LNCaP clone FGC (cell line): ENCODE data around the gene SV2B.
A peak's percentile ranks its signal among the peaks of the same experiment; 100 is the strongest.

ENCODE experiments used
- DNase-seq: peaks from one replicate; pipeline ENCODE4 v3.0.0-alpha.2; 2011; ENCODE audit warnings: low read depth
- H3K4me3 ChIP-seq: 2 replicates; pipeline ENCODE4 v1.5.1; 2011; ENCODE audit warnings: mild to moderate bottlenecking, low read depth, low read length, control low read depth
- CTCF ChIP-seq: IDR thresholded peaks from 2 replicates; pipeline ENCODE4 v1.5.1; 2012; ENCODE audit warnings: mild to moderate bottlenecking; ENCODE audit not compliant: control insufficient read depth, insufficient read depth; ENCODE audit errors: extremely low read depth

SV2B gene

GRCh38 chr15:91186904-91187656, 87.0 kb downstream of the SV2B start:
- peak; percentile 21 for DNase-seq
- H3K4me3 ChIP-seq: no peak overlapping the region
- no peak for TF ChIP-seq CTCF

- no peak overlapping the region for H3K4me3 ChIP-seq
- no peak for TF ChIP-seq CTCF
- no peak for DNase-seq
Measured at GRCh38 chr15:91192285-91192684, 92.2 kb downstream of the SV2B start.

- no peak for DNase-seq
- no peak overlapping the region for H3K4me3 ChIP-seq
- no peak for TF ChIP-seq CTCF
Measured at GRCh38 chr15:91192690-91193377, 92.8 kb downstream of the SV2B start.

GRCh38 chr15:91193378-91193720, 93.3 kb downstream of the SV2B start:
- no peak for TF ChIP-seq CTCF
- no peak overlapping the region for H3K4me3 ChIP-seq
- no peak for DNase-seq

GRCh38 chr15:91196127-91196526, 96.1 kb downstream of the SV2B start:
- DNase-seq: no peak
- H3K4me3 ChIP-seq: no peak overlapping the region
- no peak for TF ChIP-seq CTCF

GRCh38 chr15:91196768-91197167, 96.7 kb downstream of the SV2B start:
- no peak for TF ChIP-seq CTCF
- no peak for DNase-seq
- H3K4me3 ChIP-seq: no peak overlapping the region

GRCh38 chr15:91199511-91199910, 99.5 kb downstream of the SV2B start:
- TF ChIP-seq CTCF: no peak
- DNase-seq: no peak
- H3K4me3 ChIP-seq: no peak overlapping the region
